ENCODE results near the gene EMD.

EMD gene

GRCh38 chrX:154355776-154356140, 23.3 kb upstream of the EMD start:
- DNase-seq = no peak

- DNase-seq = no peak
Measured at GRCh38 chrX:154356596-154356995, 22.5 kb upstream of the EMD start.

- DNase-seq = no peak
Measured at GRCh38 chrX:154357205-154357604, 21.9 kb upstream of the EMD start.

- no peak for DNase-seq
Measured at GRCh38 chrX:154358011-154358410, 21.1 kb upstream of the EMD start.

- DNase-seq = no peak
Measured at GRCh38 chrX:154358829-154359228, 20.3 kb upstream of the EMD start.

- no peak for DNase-seq
Measured at GRCh38 chrX:154359362-154360154, 19.5 kb upstream of the EMD start.

- no peak for DNase-seq
Measured at GRCh38 chrX:154360155-154360713, 18.9 kb upstream of the EMD start.

GRCh38 chrX:154362085-154362742, 16.9 kb upstream of the EMD start:
- DNase-seq = no peak

GRCh38 chrX:154363706-154364439, 15.2 kb upstream of the EMD start:
- no peak for DNase-seq

- DNase-seq = no peak
Measured at GRCh38 chrX:154365052-154365600, 14.0 kb upstream of the EMD start.

GRCh38 chrX:154365997-154366665, 13.0 kb upstream of the EMD start:
- DNase-seq = no peak

- no peak for DNase-seq
Measured at GRCh38 chrX:154366666-154367055, 12.4 kb upstream of the EMD start.

GRCh38 chrX:154367474-154368308, 11.4 kb upstream of the EMD start:
- DNase-seq = no peak

GRCh38 chrX:154368630-154369448, 10.3 kb upstream of the EMD start:
- DNase-seq = peak; percentile 89

GRCh38 chrX:154369449-154370299, 9.4 kb upstream of the EMD start:
- peak; percentile 70 for DNase-seq

GRCh38 chrX:154370300-154371016, 8.6 kb upstream of the EMD start:
- DNase-seq = no peak

- DNase-seq = peak; percentile 86
Measured at GRCh38 chrX:154371017-154371788, 7.9 kb upstream of the EMD start.

GRCh38 chrX:154371789-154372300, 7.2 kb upstream of the EMD start:
- DNase-seq = no peak

All from effector CD4-positive, alpha-beta T cell (primary cell).